HG03039 (cell line): ENCODE measurements around the gene ENPP4.
"Not testable (repeated sequence)": the region's sequence is repeated elsewhere in the genome, so short reads cannot be mapped to it uniquely, and the experiment has no call there.

ENCODE experiments used
- ATAC-seq: cut with Tn5 transposase; IDR thresholded peaks from one replicate; pipeline ENCODE4 v1.9.1; 2021; ENCODE audit warnings: mild to moderate bottlenecking, moderate library complexity; ENCODE audit not compliant: unreplicated experiment

The ENPP4 gene

GRCh38 chr6:46129291-46129628 is 529 bp upstream of the ENPP4 start:
- peak; percentile 1 for ATAC-seq

GRCh38 chr6:46130666-46131065 is 877 bp downstream of the ENPP4 start:
- no peak for ATAC-seq

GRCh38 chr6:46131291-46131690 is 1.5 kb downstream of the ENPP4 start:
- not testable (repeated sequence) for ATAC-seq

DNA sequence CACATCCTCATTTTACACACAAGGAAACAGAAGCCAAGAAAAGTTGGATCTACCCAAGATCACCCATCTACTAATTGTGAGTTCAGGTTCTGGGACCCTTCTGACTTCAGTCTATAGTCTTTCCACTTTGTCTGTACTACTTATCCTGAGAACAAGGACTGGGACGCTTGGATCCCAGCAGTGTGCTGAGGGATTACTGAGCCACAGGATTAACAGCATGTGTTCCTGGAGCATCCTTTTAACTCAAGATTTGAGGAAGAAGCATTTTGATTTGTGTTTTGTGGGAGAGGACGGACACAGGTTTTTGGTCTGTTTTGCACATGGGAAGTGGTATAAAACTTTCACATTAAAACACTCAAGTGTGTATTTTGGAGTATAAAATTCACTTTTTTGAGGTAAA is 4.4 kb downstream of the ENPP4 start:
- ATAC-seq, result no peak

DNA sequence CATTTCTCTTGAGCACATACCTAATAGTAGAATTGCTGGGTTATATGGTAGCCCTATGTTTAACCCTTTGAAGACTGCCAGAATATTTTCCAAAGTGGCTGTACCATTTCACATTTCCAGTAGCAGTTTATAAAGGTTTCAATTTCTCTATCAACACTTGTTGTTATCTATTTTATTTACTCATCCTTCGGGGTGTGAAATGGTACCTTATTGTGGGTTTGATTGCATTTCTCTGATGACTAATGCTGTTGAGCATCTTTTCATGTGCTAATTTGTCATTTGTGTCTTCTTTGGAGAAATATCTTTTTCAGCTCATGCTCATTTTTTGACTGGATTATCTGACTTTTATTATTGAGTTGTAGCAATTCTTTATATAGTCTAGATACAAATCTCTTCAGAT is 5.4 kb downstream of the ENPP4 start:
- ATAC-seq, result no peak

DNA sequence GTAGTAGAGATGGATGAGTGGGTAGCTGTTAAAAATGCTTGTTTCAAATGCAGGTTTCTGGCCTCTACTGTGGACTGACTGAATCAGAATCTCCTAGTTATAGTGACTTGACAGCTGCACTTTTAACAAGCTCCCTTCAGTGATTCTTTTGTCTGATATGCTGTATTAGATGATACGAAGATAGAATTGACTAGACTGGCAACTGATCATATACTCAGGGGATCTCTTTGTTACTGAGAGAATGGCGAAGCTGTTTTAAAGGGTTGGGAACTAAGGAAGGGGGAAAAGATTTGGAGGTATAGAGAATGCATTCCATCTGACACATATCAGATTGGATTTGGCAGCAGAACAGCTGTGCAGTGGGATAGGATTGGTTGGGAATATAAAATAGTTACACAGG is 7.0 kb downstream of the ENPP4 start:
- no peak for ATAC-seq

GRCh38 chr6:46137387-46137786 is 7.6 kb downstream of the ENPP4 start:
- peak; percentile 49 for ATAC-seq

DNA sequence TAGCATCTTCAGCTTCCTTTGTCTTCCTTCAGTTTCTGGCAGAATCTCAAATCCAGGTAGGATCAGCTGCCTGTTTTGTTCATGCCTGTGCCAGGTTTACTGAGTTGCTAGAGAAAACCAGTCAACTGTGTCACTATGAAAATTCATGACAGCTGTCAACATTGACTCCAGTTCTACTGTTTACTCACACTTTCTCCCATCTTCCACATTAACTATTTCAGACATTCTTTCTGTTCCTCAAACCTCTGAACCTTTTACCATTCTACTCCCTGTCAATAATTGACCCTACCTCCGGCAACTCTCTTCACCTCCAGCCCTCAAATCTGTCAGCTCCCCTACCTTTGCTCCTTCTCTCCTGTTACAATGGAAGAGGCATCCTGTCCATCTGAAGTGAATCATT is 8.5 kb downstream of the ENPP4 start:
- peak; percentile 73 for ATAC-seq

DNA sequence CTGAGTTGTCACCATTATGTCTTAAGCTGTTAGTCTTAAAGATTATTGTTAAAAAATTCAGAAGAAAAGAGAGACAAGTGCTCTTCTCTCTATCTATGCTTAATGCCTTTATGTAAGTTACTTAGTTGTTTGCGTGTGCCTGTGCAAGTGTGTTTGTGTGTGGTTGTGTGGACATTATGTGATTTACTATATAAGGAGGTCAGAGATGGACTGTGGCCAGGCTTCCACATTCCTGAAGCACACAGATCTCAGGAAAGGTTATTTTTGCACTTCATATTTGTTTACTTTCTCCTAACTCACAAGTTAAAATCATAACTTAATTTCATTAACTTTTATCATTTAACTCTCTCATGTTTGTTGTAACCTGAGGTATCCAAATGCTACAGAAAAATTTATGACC is 14.5 kb downstream of the ENPP4 start:
- no peak for ATAC-seq

- ATAC-seq, result not testable (repeated sequence)
These were observed 19.3 kb downstream of the ENPP4 start for GRCh38 chr6:46149066-46149465.

- ATAC-seq, result no peak
These were observed 26.9 kb downstream of the ENPP4 start for GRCh38 chr6:46156701-46157100.

DNA sequence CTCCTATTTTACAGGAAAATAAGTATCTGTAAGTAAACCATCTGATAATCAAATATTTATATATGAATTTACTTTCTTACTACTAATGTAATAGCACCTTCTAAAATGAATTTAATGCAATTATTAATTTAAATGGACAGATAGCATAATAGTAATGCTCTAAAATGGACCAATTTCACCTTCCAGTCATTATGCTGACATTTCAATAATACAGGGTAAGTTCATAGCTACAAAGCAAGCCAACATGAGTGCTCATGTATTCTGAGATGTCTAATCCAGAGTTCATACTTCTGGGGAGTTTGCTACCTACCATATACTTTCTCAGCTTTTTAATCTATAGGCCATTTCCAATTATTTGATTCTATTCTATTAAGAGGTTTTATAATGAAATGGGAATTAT is 29.4 kb downstream of the ENPP4 start:
- ATAC-seq, result no peak

DNA sequence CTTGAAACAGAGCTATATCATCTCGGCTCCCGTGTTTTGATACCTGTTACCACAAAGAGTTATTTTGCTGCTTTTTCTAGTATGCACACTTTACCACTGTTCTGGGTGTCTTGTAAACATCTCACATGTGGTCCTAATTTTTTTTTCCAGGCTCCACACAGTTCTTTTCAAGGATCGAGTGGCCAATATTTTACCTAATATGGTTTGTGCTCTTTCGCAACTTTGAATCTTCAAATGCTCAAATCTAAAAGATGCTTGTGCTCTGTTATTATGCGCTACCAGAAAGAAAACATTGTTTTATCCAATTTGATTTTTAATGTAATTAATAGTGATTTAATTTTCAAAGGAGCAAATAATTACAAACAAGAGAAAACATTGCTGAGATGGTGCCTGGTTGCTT is 30.3 kb downstream of the ENPP4 start:
- ATAC-seq, result no peak

- peak; percentile 84 for ATAC-seq
These were observed 40.8 kb downstream of the ENPP4 start, which contains the start of gene ENPP5 for GRCh38 chr6:46170357-46171289. TSS of gene ENPP5 (minus strand) at chr6:46170980. CDS start at chr6:46168262, 2,718 bp downstream.

GRCh38 chr6:46172176-46172575 is 42.4 kb downstream of the ENPP4 start:
- ATAC-seq, result no peak

GRCh38 chr6:46174904-46175303 is 45.1 kb downstream of the ENPP4 start:
- no peak for ATAC-seq

DNA sequence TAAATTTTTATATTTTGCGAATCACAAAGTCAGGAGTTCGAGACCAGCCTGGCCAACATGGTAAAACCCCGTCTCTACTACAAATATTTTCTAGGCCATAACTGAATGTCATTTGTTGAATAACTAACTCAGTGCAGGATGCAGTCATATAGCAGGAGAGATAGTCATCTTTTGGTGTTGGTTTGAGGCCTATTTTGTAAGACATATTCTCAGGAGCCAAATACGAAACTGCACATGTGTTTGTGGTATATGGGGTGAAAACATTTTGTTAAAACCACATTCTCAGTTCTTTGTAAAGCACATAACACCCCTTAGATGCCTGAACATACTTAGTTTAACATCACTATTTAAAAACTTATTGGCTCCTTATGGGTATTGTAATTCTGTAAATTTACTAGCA is 45.7 kb downstream of the ENPP4 start:
- peak; percentile 63 for ATAC-seq

DNA sequence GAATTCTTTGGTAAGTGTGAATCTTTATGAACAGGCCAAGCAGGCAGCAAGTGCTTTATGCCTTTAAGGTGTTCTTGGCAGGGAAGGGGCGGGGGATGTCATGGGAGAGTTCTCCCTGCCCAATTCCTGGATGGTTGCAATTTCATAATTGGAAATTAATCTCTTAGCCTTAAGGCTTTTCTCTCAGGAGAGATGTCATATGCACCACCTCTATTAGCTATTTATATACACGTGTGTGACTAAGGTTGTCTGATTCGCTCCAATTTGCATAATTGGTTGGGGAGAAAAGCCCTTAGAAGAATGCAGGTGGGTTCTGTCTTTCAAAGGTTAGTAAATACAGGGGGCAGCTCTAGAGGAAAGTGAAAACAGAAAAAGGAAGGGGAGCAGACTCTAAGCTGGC is 46.2 kb downstream of the ENPP4 start:
- ATAC-seq, result no peak

DNA sequence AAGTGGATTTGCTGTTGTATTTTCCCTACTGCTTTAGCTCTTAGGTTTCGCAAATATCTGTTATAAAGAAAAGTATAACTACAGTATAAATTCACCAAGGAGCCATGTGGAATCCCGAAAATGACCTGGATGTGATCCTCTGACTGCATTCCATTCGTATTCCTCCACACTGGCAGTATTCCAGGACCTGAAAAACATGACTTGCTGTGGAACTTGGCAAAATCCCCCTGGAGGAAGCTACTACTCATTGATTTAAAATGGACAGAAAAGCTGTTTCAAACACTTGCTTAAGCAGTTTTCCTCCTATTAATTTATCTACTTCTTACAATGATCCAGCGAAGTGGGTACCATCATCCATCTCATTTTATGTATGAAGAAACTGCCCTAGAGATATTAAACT is 54.3 kb downstream of the ENPP4 start:
- ATAC-seq, result no peak

GRCh38 chr6:46186583-46186982 is 56.8 kb downstream of the ENPP4 start:
- ATAC-seq, result no peak

DNA sequence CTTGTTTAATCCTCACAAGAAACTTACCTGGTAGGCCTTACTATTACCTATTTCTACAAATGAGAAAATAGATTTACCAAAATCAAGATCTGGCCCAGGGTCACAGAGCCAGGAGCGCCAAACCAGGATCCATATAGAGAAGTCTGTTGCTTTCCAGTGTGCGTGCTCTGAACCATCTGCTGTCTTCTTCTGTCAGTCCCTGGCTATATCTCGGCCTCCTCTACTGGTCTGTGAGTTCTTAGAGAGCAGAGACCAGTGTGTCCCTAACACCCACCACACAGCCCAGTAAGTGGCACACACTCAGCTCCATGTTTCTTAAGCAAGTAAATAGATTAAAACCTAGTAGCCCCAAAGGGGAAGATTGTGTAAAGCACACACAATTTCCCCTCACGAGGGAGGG is 59.9 kb downstream of the ENPP4 start:
- ATAC-seq, result no peak

GRCh38 chr6:46190889-46191288 is 61.1 kb downstream of the ENPP4 start:
- ATAC-seq, result no peak

- no peak for ATAC-seq
These were observed 62.2 kb downstream of the ENPP4 start for GRCh38 chr6:46191961-46192360.
